Gastrocnemius medialis (tissue), 4 donors: ENCODE measurements around the gene SLC10A1. TPM values are rescaled to one million over a fixed set of nuclear protein-coding genes. Genes with fewer than 3 reads are reported as not detected.

ENCODE experiments used
- ATAC-seq, 2 donors: fragments of 150-250 bp; one replicate each; pipeline ENCODE4 v1.9.1; 2016
- DNase-seq, 2 donors: peaks; one replicate each; pipeline ENCODE4 v3.0.0-alpha.2; 2019
- H3K27ac ChIP-seq, 4 donors: fragments of 200-600 bp; sonication (generic); 1 replicate in 1 of 4; 2 replicates in 3 of 4; pipeline ENCODE4 v1.5.1; 2016 to 2018; ENCODE audit warnings: mild to moderate bottlenecking in 2 of 4, moderate library complexity in 1 of 4
- H3K27me3 ChIP-seq, 3 donors: fragments of 200-600 bp; sonication (generic) in 2 of 3; 1 replicate in 1 of 3; 2 replicates in 2 of 3; pipeline versions ENCODE4 v1.5.1 to v1.6.0; 2016 to 2019; ENCODE audit warnings: mild to moderate bottlenecking in 1 of 3, moderate library complexity in 1 of 3
- H3K36me3 ChIP-seq, 2 donors: fragments of 200-600 bp; sonication (generic) in 1 of 2; one replicate each; pipeline ENCODE4 v1.5.1; 2017 to 2018
- H3K4me1 ChIP-seq, 2 donors: fragments of 200-600 bp; sonication (generic) in 1 of 2; one replicate each; pipeline ENCODE4 v1.5.1; 2016 to 2017; ENCODE audit warnings: mild to moderate bottlenecking in 2 of 2
- H3K4me3 ChIP-seq, 4 donors: fragments of 200-600 bp; sonication (generic) in 3 of 4; 1 replicate in 1 of 4; 2 replicates in 3 of 4; pipeline ENCODE4 v1.5.1; 2016 to 2019; ENCODE audit warnings: mild to moderate bottlenecking in 2 of 4
- H3K9me3 ChIP-seq, 3 donors: fragments of 200-600 bp; sonication (generic) in 2 of 3; 1 replicate in 1 of 3; 2 replicates in 2 of 3; pipeline ENCODE4 v1.5.1; 2016 to 2019
- POLR2A ChIP-seq, 2 donors: fragments of 450-650 bp; IDR thresholded peaks; one replicate each; pipeline ENCODE4 v1.6.1; 2017; ENCODE audit warnings: antibody characterized with exemption in 2 of 2, mild to moderate bottlenecking in 2 of 2, moderate library complexity in 2 of 2
- in situ Hi-C, 4 donors: fragments of 200-750 bp; cut with MboI; loops; one replicate each; pipeline versions ENCODE4 v1.15.0 to v1.8.0; 2017; ENCODE audit warnings: low sequenced_read_pairs in 4 of 4
- intact Hi-C: fragments of 100-400 bp; cut with DNase I; formaldehyde crosslinking; loops from one replicate; pipeline ENCODE4 v1.15.1; 2023; ENCODE audit warnings: low total_unique reads
- total RNA-seq, 4 donors: library from RNA; depleted of rRNA; stranded (reverse); fragments of >200 nt; gene quantifications; one replicate each; pipeline versions ENCODE4 v1.1.0 to v1.2.3, GENCODE V29; 2016
- TF ChIP-seq, protein P1 (sequence below), 5 experiments: fragments of 450-650 bp in 3 of 5; fragments of 200-600 bp in 2 of 5; sonication (generic) in 2 of 5; IDR thresholded peaks in 4 of 5; conservative IDR thresholded peaks in 1 of 5; 1 replicate in 4 of 5; 2 replicates in 1 of 5; pipeline ENCODE4 v1.5.1; 2016 to 2019; ENCODE audit warnings: antibody characterized with exemption in 5 of 5, mild to moderate bottlenecking in 3 of 5, moderate library complexity in 3 of 5

SLC10A1 gene
- total RNA-seq, 4 donors from 2014 or later = 0.22 to 0.23 TPM; not detected in 2

DNA sequence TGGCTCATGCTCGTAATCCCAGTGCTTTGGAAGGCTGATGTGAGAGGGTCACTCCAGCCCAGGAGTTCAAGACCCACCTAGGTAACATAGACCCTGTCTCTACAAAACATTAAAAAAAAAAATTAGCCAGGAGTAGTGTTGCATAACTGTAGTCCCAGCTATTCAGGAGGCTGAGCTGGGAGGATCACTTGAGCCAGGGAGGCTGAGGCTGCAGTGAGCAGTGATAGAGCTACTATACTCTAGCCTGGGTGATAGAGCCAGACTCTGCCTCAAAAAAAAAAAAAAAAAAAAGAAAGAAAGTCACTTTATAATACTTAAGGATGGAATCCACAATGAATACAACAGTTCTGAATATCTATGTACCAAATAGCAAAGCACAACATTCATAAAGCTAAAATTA lies 10.2 kb upstream of the SLC10A1 start:
- H3K4me3 ChIP-seq = no peak overlapping the region
- no peaks in the 10 kb centered on the region for H3K27me3 ChIP-seq
- TF ChIP-seq, protein P1, sequence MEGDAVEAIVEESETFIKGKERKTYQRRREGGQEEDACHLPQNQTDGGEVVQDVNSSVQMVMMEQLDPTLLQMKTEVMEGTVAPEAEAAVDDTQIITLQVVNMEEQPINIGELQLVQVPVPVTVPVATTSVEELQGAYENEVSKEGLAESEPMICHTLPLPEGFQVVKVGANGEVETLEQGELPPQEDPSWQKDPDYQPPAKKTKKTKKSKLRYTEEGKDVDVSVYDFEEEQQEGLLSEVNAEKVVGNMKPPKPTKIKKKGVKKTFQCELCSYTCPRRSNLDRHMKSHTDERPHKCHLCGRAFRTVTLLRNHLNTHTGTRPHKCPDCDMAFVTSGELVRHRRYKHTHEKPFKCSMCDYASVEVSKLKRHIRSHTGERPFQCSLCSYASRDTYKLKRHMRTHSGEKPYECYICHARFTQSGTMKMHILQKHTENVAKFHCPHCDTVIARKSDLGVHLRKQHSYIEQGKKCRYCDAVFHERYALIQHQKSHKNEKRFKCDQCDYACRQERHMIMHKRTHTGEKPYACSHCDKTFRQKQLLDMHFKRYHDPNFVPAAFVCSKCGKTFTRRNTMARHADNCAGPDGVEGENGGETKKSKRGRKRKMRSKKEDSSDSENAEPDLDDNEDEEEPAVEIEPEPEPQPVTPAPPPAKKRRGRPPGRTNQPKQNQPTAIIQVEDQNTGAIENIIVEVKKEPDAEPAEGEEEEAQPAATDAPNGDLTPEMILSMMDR (IDR thresholded peaks at IDR 0.05 in 4 of 5, conservative IDR thresholded peaks at IDR 0.05 in 1 of 5) = no peak
- TF ChIP-seq POLR2A (IDR thresholded peaks at IDR 0.05) = no peak
- H3K27ac ChIP-seq = no peak overlapping the region
- DNase-seq (no peak), ATAC-seq (no peak)
- in situ Hi-C loops (loop anchor here in 1 of 4 donors (25.0 kb wide), 1 partner anchor 905 kb away; no protein-coding TSS in a partner anchor), intact Hi-C loops (no loop called here)
- no peaks in the 10 kb centered on the region for H3K36me3 ChIP-seq
- no peaks in the 10 kb centered on the region for H3K9me3 ChIP-seq
- no peaks in the 10 kb centered on the region for H3K4me1 ChIP-seq

- H3K4me1 ChIP-seq = no peaks in the 10 kb centered on the region
- ATAC-seq = no peak
- in situ Hi-C loops = loop anchor here in 1 of 4 donors (25.0 kb wide), 1 partner anchor 907 kb away; no protein-coding TSS in a partner anchor
- no peak overlapping the region for H3K27ac ChIP-seq
- H3K27me3 ChIP-seq = no peaks in the 10 kb centered on the region
- no peaks in the 10 kb centered on the region for H3K9me3 ChIP-seq
- TF ChIP-seq POLR2A (IDR thresholded peaks at IDR 0.05) = no peak
- TF ChIP-seq, protein P1 (IDR thresholded peaks at IDR 0.05 in 4 of 5, conservative IDR thresholded peaks at IDR 0.05 in 1 of 5) = no peak
- no peaks in the 10 kb centered on the region for H3K36me3 ChIP-seq
- H3K4me3 ChIP-seq = no peak overlapping the region
- DNase-seq = no peak
- intact Hi-C loops = no loop called here
Measured at GRCh38 chr14:69804902-69805301, 7.9 kb upstream of the SLC10A1 start.

- in situ Hi-C loops (loop anchor here in 1 of 4 donors (25.0 kb wide), 1 partner anchor 909 kb away; no protein-coding TSS in a partner anchor), intact Hi-C loops (no loop called here)
- no peak for DNase-seq
- H3K27me3 ChIP-seq = no peaks in the 10 kb centered on the region
- TF ChIP-seq, protein P1 (IDR thresholded peaks at IDR 0.05 in 4 of 5, conservative IDR thresholded peaks at IDR 0.05 in 1 of 5) = no peak
- TF ChIP-seq POLR2A (IDR thresholded peaks at IDR 0.05) = no peak
- no peaks in the 10 kb centered on the region for H3K9me3 ChIP-seq
- H3K27ac ChIP-seq = no peak overlapping the region
- H3K4me1 ChIP-seq = no peaks in the 10 kb centered on the region
- no peak overlapping the region for H3K4me3 ChIP-seq
- no peaks in the 10 kb centered on the region for H3K36me3 ChIP-seq
- no peak for ATAC-seq
Measured at GRCh38 chr14:69803753-69804152, 6.7 kb upstream of the SLC10A1 start.

DNA sequence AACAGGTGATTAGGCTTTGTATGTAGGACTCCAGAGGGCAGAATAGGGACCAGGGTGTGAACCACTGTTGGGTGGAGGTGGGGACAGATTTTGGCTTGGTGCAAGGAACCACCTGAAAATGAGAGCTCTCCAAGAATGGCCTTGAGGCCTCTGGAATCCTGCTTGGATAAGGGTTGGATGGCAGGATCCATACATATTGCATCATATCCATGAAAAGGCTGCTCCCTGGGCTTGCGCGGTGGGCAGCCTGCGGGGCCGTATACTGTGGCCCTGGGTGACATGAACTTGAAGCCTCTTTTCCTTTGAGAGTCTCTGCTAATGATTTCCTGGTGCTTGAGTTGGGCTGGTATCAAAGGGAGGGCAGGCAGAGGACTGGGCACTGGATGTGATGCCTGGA lies 1.3 kb upstream of the SLC10A1 start:
- Histone ChIP-seq H3K9me3 (no peaks in the 10 kb centered on the region), H3K27me3 (no peaks in the 10 kb centered on the region), H3K27ac (no peak overlapping the region), H3K4me3 (no peak overlapping the region), H3K36me3 (no peaks in the 10 kb centered on the region), H3K4me1 (no peaks in the 10 kb centered on the region)
- no peak for DNase-seq
- in situ Hi-C loops = no loop called here
- no peak for ATAC-seq
- TF ChIP-seq POLR2A (IDR thresholded peaks at IDR 0.05) = no peak
- TF ChIP-seq, protein P1 (IDR thresholded peaks at IDR 0.05 in 4 of 5, conservative IDR thresholded peaks at IDR 0.05 in 1 of 5) = no peak
- intact Hi-C loops = no loop called here
